ENCODE data around the gene ENTREP1.

Gene ENTREP1

GRCh38 chr9:69412741-69413150 lies 87.7 kb downstream of the ENTREP1 start:
- no peaks in the 10 kb centered on the region for H3K36me3 Mint-ChIP-seq (ENCODE audit: insufficient read depth)
- DNase-seq: no peak
- H3K9me3 Mint-ChIP-seq: no peaks in the 10 kb centered on the region

GRCh38 chr9:69420611-69421270 lies 95.7 kb downstream of the ENTREP1 start:
- Mint-ChIP-seq H3K4me1 (ENCODE audit: low read depth in 2 of 2) (no peaks in the 10 kb centered on the region), H3K36me3 (ENCODE audit: insufficient read depth) (no peaks in the 10 kb centered on the region), H3K27me3 (peaks cover 11 to 30% of the 10 kb centered on the region in 2 donors), H3K27ac (no peak overlapping the region), H3K9me3 (no peaks in the 10 kb centered on the region), H3K4me3 (no peak overlapping the region)
- DNase-seq (no peak), ATAC-seq (replicated peaks) (no peak)

More at GRCh38 chr9:69412741-69413150, 87.7 kb downstream of the ENTREP1 start:
- Mint-ChIP-seq H3K27ac (no peak overlapping the region), H3K27me3 (peaks cover 21 to 43% of the 10 kb centered on the region in 2 donors), H3K4me3 (no peak overlapping the region), H3K4me1 (ENCODE audit: low read depth in 2 of 2) (no peaks in the 10 kb centered on the region)
- no peak for ATAC-seq (replicated peaks)

- DNase-seq (peak; percentile 9 to 43 (median 42)), ATAC-seq (replicated peaks) (peak; percentile 54)
- peaks cover 11 to 30% of the 10 kb centered on the region in 2 donors for H3K27me3 Mint-ChIP-seq
- H3K4me1 Mint-ChIP-seq (ENCODE audit: low read depth in 2 of 2): no peaks in the 10 kb centered on the region
- no peak overlapping the region for H3K27ac Mint-ChIP-seq
- no peaks in the 10 kb centered on the region for H3K9me3 Mint-ChIP-seq
- no peak overlapping the region for H3K4me3 Mint-ChIP-seq
- no peaks in the 10 kb centered on the region for H3K36me3 Mint-ChIP-seq (ENCODE audit: insufficient read depth)
Measured at GRCh38 chr9:69421908-69422801, 97.1 kb downstream of the ENTREP1 start.

GRCh38 chr9:69425136-69425801 lies 100.3 kb downstream of the ENTREP1 start:
- Mint-ChIP-seq H3K27me3 (peaks cover 6 to 24% of the 10 kb centered on the region in 2 donors), H3K9me3 (no peaks in the 10 kb centered on the region), H3K27ac (no peak overlapping the region), H3K4me3 (no peak overlapping the region), H3K36me3 (ENCODE audit: insufficient read depth) (peaks cover 2% of the 10 kb centered on the region), H3K4me1 (ENCODE audit: low read depth in 2 of 2) (peaks cover 0 to 2% of the 10 kb centered on the region in 2 donors)
- ATAC-seq (replicated peaks) (no peak), DNase-seq (no peak)

- peaks cover 3% of the 10 kb centered on the region for H3K36me3 Mint-ChIP-seq (ENCODE audit: insufficient read depth)
- DNase-seq (no peak), ATAC-seq (replicated peaks) (no peak)
- H3K4me1 Mint-ChIP-seq (ENCODE audit: low read depth in 2 of 2): peaks cover 0 to 2% of the 10 kb centered on the region in 2 donors
- H3K4me3 Mint-ChIP-seq: no peak overlapping the region
- H3K27me3 Mint-ChIP-seq: peaks cover 0 to 8% of the 10 kb centered on the region in 2 donors
- no peak overlapping the region for H3K27ac Mint-ChIP-seq
- H3K9me3 Mint-ChIP-seq: no peaks in the 10 kb centered on the region
Measured at GRCh38 chr9:69427286-69427685, 102.3 kb downstream of the ENTREP1 start.

GRCh38 chr9:69428017-69428785 lies 103.2 kb downstream of the ENTREP1 start:
- ATAC-seq (replicated peaks): no peak
- no peak overlapping the region for H3K27ac Mint-ChIP-seq
- H3K36me3 Mint-ChIP-seq (ENCODE audit: insufficient read depth): peaks cover 3% of the 10 kb centered on the region

GRCh38 chr9:69429281-69429680 lies 104.3 kb downstream of the ENTREP1 start:
- Mint-ChIP-seq H3K27me3 (peaks cover 0 to 8% of the 10 kb centered on the region in 2 donors), H3K4me3 (no peak overlapping the region), H3K4me1 (ENCODE audit: low read depth in 2 of 2) (peaks cover 0 to 2% of the 10 kb centered on the region in 2 donors), H3K36me3 (ENCODE audit: insufficient read depth) (peaks cover 3% of the 10 kb centered on the region), H3K27ac (no peak overlapping the region), H3K9me3 (no peaks in the 10 kb centered on the region)
- no peak for ATAC-seq (replicated peaks)
- DNase-seq: no peak

More at GRCh38 chr9:69428017-69428785, 103.2 kb downstream of the ENTREP1 start:
- H3K27me3 Mint-ChIP-seq: peaks cover 0 to 8% of the 10 kb centered on the region in 2 donors
- H3K4me1 Mint-ChIP-seq (ENCODE audit: low read depth in 2 of 2): peaks cover 0 to 2% of the 10 kb centered on the region in 2 donors
- H3K9me3 Mint-ChIP-seq: no peaks in the 10 kb centered on the region
- H3K4me3 Mint-ChIP-seq: no peak overlapping the region
- no peak for DNase-seq

- no peak for ATAC-seq (replicated peaks)
- peaks cover 0 to 2% of the 10 kb centered on the region in 2 donors for H3K4me1 Mint-ChIP-seq (ENCODE audit: low read depth in 2 of 2)
- peaks cover 3% of the 10 kb centered on the region for H3K36me3 Mint-ChIP-seq (ENCODE audit: insufficient read depth)
Measured at GRCh38 chr9:69430206-69430605, 105.2 kb downstream of the ENTREP1 start.

GRCh38 chr9:69431203-69431602 lies 106.2 kb downstream of the ENTREP1 start:
- ATAC-seq (replicated peaks): no peak
- no peak for DNase-seq
- H3K27ac Mint-ChIP-seq: no peak overlapping the region
- peaks cover 0 to 2% of the 10 kb centered on the region in 2 donors for H3K4me1 Mint-ChIP-seq (ENCODE audit: low read depth in 2 of 2)
- no peak overlapping the region for H3K4me3 Mint-ChIP-seq
- H3K27me3 Mint-ChIP-seq: peaks cover 0 to 8% of the 10 kb centered on the region in 2 donors
- peaks cover 3% of the 10 kb centered on the region for H3K36me3 Mint-ChIP-seq (ENCODE audit: insufficient read depth)
- no peaks in the 10 kb centered on the region for H3K9me3 Mint-ChIP-seq

More at GRCh38 chr9:69430206-69430605, 105.2 kb downstream of the ENTREP1 start:
- H3K27ac Mint-ChIP-seq: no peak overlapping the region
- no peaks in the 10 kb centered on the region for H3K9me3 Mint-ChIP-seq
- no peak overlapping the region for H3K4me3 Mint-ChIP-seq
- H3K27me3 Mint-ChIP-seq: peaks cover 0 to 8% of the 10 kb centered on the region in 2 donors
- no peak for DNase-seq

GRCh38 chr9:69431777-69432176 lies 106.8 kb downstream of the ENTREP1 start:
- no peak overlapping the region for H3K27ac Mint-ChIP-seq
- peaks cover 3% of the 10 kb centered on the region for H3K36me3 Mint-ChIP-seq (ENCODE audit: insufficient read depth)
- peaks cover 0 to 2% of the 10 kb centered on the region in 2 donors for H3K4me1 Mint-ChIP-seq (ENCODE audit: low read depth in 2 of 2)
- ATAC-seq (replicated peaks) (no peak), DNase-seq (no peak)
- peaks cover 0 to 8% of the 10 kb centered on the region in 2 donors for H3K27me3 Mint-ChIP-seq
- H3K4me3 Mint-ChIP-seq: no peak overlapping the region
- no peaks in the 10 kb centered on the region for H3K9me3 Mint-ChIP-seq

GRCh38 chr9:69432623-69433022 lies 107.6 kb downstream of the ENTREP1 start:
- no peak for ATAC-seq (replicated peaks)

GRCh38 chr9:69433392-69433791 lies 108.4 kb downstream of the ENTREP1 start:
- Mint-ChIP-seq H3K9me3 (no peaks in the 10 kb centered on the region), H3K4me1 (ENCODE audit: low read depth in 2 of 2) (peaks cover 0 to 2% of the 10 kb centered on the region in 2 donors), H3K4me3 (no peak overlapping the region), H3K27me3 (peaks cover 0 to 8% of the 10 kb centered on the region in 2 donors), H3K27ac (no peak overlapping the region), H3K36me3 (ENCODE audit: insufficient read depth) (peaks cover 3% of the 10 kb centered on the region)
- ATAC-seq (replicated peaks): no peak
- DNase-seq: no peak

More at GRCh38 chr9:69432623-69433022, 107.6 kb downstream of the ENTREP1 start:
- Mint-ChIP-seq H3K9me3 (no peaks in the 10 kb centered on the region), H3K27ac (no peak overlapping the region), H3K4me1 (ENCODE audit: low read depth in 2 of 2) (peaks cover 0 to 2% of the 10 kb centered on the region in 2 donors), H3K27me3 (peaks cover 0 to 8% of the 10 kb centered on the region in 2 donors), H3K4me3 (no peak overlapping the region), H3K36me3 (ENCODE audit: insufficient read depth) (peaks cover 3% of the 10 kb centered on the region)
- no peak for DNase-seq
